GM12878 (cell line): Measurements from ENCODE around the gene FN1.

Source experiments
- BACH1 ChIP-seq: fragments of 450-650 bp; IDR thresholded peaks from 2 replicates; pipeline ENCODE4 v1.6.1; 2017; ENCODE audit warnings: mild to moderate bottlenecking, borderline replicate concordance
- DPF2 ChIP-seq: fragments of 450-650 bp; IDR thresholded peaks from 2 replicates; pipeline ENCODE4 v1.6.1; 2017; ENCODE audit warnings: mild to moderate bottlenecking
- ETV6 ChIP-seq, 2 experiments: fragments of 450-650 bp in 1 of 2; IDR thresholded peaks in 1 of 2; conservative IDR thresholded peaks in 1 of 2; 2 replicates each; pipeline ENCODE4 v1.6.1; 2014; ENCODE audit warnings: antibody characterized with exemption in 1 of 2, borderline replicate concordance in 1 of 2, low read depth in 1 of 2, mild to moderate bottlenecking in 1 of 2, moderate library complexity in 1 of 2
- KAT2A ChIP-seq: conservative IDR thresholded peaks from 2 replicates; pipeline ENCODE4 v1.6.1; 2011; ENCODE audit warnings: low read depth, low read length; ENCODE audit not compliant: control insufficient read depth
- POLR2A ChIP-seq: IDR thresholded peaks from 2 replicates; pipeline ENCODE4 v1.6.1; 2011; ENCODE audit warnings: low read depth, mild to moderate bottlenecking, low read length
- RAD21 ChIP-seq: IDR thresholded peaks from 2 replicates; pipeline ENCODE4 v1.6.1; 2011; ENCODE audit warnings: mild to moderate bottlenecking, low read depth, low read length, moderate library complexity; ENCODE audit not compliant: insufficient read depth
- SP1 ChIP-seq: IDR thresholded peaks from one replicate; pipeline ENCODE4 v1.6.1; 2011; ENCODE audit warnings: low read depth, low read length
- SRF ChIP-seq, 2 experiments: IDR thresholded peaks; 2 replicates each; pipeline ENCODE4 v1.6.1; 2011; ENCODE audit warnings: low read depth in 2 of 2, low read length in 2 of 2, mild to moderate bottlenecking in 1 of 2, moderate library complexity in 1 of 2
- STAT3 ChIP-seq: IDR thresholded peaks from 2 replicates; pipeline ENCODE4 v1.6.1; 2011; ENCODE audit warnings: low read depth, low read length, improper control_type of control experiment
- TAF1 ChIP-seq: IDR thresholded peaks from 2 replicates; pipeline ENCODE4 v1.6.1; 2011; ENCODE audit warnings: mild to moderate bottlenecking, low read depth, low read length, borderline replicate concordance
- TF ChIP-seq, protein P1 (sequence below), 3 experiments: IDR thresholded peaks in 2 of 3; conservative IDR thresholded peaks in 1 of 3; 2 replicates each; pipeline ENCODE4 v1.5.1; 2011; ENCODE audit warnings: low read depth in 3 of 3, low read length in 3 of 3, mild to moderate bottlenecking in 3 of 3, control low read depth in 2 of 3, moderate library complexity in 2 of 3, inconsistent platforms in 1 of 3, mixed read lengths in 1 of 3; ENCODE audit not compliant: control insufficient read depth in 2 of 3, insufficient read depth in 1 of 3; ENCODE audit errors: extremely low read depth in 1 of 3
- TF ChIP-seq, protein P2 (sequence below): fragments of 450-650 bp; IDR thresholded peaks from 2 replicates; pipeline ENCODE4 v1.6.1; 2016; ENCODE audit warnings: mild to moderate bottlenecking, moderate library complexity, borderline replicate concordance

- TF ChIP-seq BACH1 (no peak), RAD21 (no peak), KAT2A (no peak), DPF2 (no peak), POLR2A (no peak), STAT3 (no peak), SP1 (no peak), ETV6 (conservative IDR thresholded peaks at IDR 0.05 in 1 of 2, IDR thresholded peaks at IDR 0.05 in 1 of 2; ENCODE audit: borderline replicate concordance in 1 of 2, low read depth in 1 of 2) (no peak), SRF (IDR thresholded peaks at IDR 0.05; ENCODE audit: low read depth in 2 of 2, low read length in 2 of 2) (no peak), TAF1 (no peak)
- TF ChIP-seq, protein P1, sequence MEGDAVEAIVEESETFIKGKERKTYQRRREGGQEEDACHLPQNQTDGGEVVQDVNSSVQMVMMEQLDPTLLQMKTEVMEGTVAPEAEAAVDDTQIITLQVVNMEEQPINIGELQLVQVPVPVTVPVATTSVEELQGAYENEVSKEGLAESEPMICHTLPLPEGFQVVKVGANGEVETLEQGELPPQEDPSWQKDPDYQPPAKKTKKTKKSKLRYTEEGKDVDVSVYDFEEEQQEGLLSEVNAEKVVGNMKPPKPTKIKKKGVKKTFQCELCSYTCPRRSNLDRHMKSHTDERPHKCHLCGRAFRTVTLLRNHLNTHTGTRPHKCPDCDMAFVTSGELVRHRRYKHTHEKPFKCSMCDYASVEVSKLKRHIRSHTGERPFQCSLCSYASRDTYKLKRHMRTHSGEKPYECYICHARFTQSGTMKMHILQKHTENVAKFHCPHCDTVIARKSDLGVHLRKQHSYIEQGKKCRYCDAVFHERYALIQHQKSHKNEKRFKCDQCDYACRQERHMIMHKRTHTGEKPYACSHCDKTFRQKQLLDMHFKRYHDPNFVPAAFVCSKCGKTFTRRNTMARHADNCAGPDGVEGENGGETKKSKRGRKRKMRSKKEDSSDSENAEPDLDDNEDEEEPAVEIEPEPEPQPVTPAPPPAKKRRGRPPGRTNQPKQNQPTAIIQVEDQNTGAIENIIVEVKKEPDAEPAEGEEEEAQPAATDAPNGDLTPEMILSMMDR (IDR thresholded peaks at IDR 0.05 in 2 of 3, conservative IDR thresholded peaks at IDR 0.05 in 1 of 3; ENCODE audit: control insufficient read depth in 2 of 3, extremely low read depth in 1 of 3, insufficient read depth in 1 of 3, low read depth in 3 of 3, low read length in 3 of 3), result no peak
- TF ChIP-seq, protein P2, sequence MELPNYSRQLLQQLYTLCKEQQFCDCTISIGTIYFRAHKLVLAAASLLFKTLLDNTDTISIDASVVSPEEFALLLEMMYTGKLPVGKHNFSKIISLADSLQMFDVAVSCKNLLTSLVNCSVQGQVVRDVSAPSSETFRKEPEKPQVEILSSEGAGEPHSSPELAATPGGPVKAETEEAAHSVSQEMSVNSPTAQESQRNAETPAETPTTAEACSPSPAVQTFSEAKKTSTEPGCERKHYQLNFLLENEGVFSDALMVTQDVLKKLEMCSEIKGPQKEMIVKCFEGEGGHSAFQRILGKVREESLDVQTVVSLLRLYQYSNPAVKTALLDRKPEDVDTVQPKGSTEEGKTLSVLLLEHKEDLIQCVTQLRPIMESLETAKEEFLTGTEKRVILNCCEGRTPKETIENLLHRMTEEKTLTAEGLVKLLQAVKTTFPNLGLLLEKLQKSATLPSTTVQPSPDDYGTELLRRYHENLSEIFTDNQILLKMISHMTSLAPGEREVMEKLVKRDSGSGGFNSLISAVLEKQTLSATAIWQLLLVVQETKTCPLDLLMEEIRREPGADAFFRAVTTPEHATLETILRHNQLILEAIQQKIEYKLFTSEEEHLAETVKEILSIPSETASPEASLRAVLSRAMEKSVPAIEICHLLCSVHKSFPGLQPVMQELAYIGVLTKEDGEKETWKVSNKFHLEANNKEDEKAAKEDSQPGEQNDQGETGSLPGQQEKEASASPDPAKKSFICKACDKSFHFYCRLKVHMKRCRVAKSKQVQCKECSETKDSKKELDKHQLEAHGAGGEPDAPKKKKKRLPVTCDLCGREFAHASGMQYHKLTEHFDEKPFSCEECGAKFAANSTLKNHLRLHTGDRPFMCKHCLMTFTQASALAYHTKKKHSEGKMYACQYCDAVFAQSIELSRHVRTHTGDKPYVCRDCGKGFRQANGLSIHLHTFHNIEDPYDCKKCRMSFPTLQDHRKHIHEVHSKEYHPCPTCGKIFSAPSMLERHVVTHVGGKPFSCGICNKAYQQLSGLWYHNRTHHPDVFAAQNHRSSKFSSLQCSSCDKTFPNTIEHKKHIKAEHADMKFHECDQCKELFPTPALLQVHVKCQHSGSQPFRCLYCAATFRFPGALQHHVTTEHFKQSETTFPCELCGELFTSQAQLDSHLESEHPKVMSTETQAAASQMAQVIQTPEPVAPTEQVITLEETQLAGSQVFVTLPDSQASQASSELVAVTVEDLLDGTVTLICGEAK, result no peak
Measured at GRCh38 chr2:215479536-215480240, 43.8 kb upstream of the FN1 start.
